ENCODE results near the gene BNIP3.
A peak's percentile ranks its signal among the peaks of the same experiment; 100 is the strongest.

Gene BNIP3

GRCh38 chr10:131944412-131944811 is 37.3 kb downstream of the BNIP3 start:
- no peak for TF ChIP-seq CTCF (conservative IDR thresholded peaks at IDR 0.05; ENCODE audit: low read depth, low read length)
- DNase-seq (ENCODE audit: low read depth), result no peak
- no peak overlapping the region for H3K4me3 ChIP-seq (ENCODE audit: low read depth, low read length)

- H3K4me3 ChIP-seq (ENCODE audit: low read depth, low read length), result no peak overlapping the region
- DNase-seq (ENCODE audit: low read depth), result peak; percentile 59
- TF ChIP-seq CTCF (conservative IDR thresholded peaks at IDR 0.05; ENCODE audit: low read depth, low read length), result peak; percentile 75
Observed at GRCh38 chr10:131943021-131943814, 38.5 kb downstream of the BNIP3 start.

GRCh38 chr10:131942455-131942854 is 39.3 kb downstream of the BNIP3 start:
- no peak for DNase-seq (ENCODE audit: low read depth)
- no peak overlapping the region for H3K4me3 ChIP-seq (ENCODE audit: low read depth, low read length)
- TF ChIP-seq CTCF (conservative IDR thresholded peaks at IDR 0.05; ENCODE audit: low read depth, low read length), result no peak

- DNase-seq (ENCODE audit: low read depth), result no peak
- TF ChIP-seq CTCF (conservative IDR thresholded peaks at IDR 0.05; ENCODE audit: low read depth, low read length), result no peak
Observed at GRCh38 chr10:131938681-131939080, 43.0 kb downstream of the BNIP3 start.

GRCh38 chr10:131937836-131938235 is 43.9 kb downstream of the BNIP3 start:
- TF ChIP-seq CTCF (conservative IDR thresholded peaks at IDR 0.05; ENCODE audit: low read depth, low read length), result no peak
- H3K4me3 ChIP-seq (ENCODE audit: low read depth, low read length), result no peak overlapping the region
- DNase-seq (ENCODE audit: low read depth), result no peak

More at GRCh38 chr10:131938681-131939080, 43.0 kb downstream of the BNIP3 start:
- no peak overlapping the region for H3K4me3 ChIP-seq (ENCODE audit: low read depth, low read length)

GRCh38 chr10:131936736-131937135 is 45.0 kb downstream of the BNIP3 start:
- TF ChIP-seq CTCF (conservative IDR thresholded peaks at IDR 0.05; ENCODE audit: low read depth, low read length), result no peak
- no peak for DNase-seq (ENCODE audit: low read depth)

GRCh38 chr10:131936294-131936693 is 45.4 kb downstream of the BNIP3 start:
- TF ChIP-seq CTCF (conservative IDR thresholded peaks at IDR 0.05; ENCODE audit: low read depth, low read length), result no peak
- H3K4me3 ChIP-seq (ENCODE audit: low read depth, low read length), result no peak overlapping the region
- DNase-seq (ENCODE audit: low read depth), result no peak

More at GRCh38 chr10:131936736-131937135, 45.0 kb downstream of the BNIP3 start:
- no peak overlapping the region for H3K4me3 ChIP-seq (ENCODE audit: low read depth, low read length)
